Measurements from ENCODE around the gene ARSG.

The ARSG gene

GRCh38 chr17:68291836-68292688 lies 767 bp downstream of the ARSG start:
- H3K27ac ChIP-seq = peak overlapping the region; percentile 89
- TF ChIP-seq CTCF (conservative IDR thresholded peaks at IDR 0.05) = peak; percentile 27; the same call in 1 of the 2 replicates

DNA sequence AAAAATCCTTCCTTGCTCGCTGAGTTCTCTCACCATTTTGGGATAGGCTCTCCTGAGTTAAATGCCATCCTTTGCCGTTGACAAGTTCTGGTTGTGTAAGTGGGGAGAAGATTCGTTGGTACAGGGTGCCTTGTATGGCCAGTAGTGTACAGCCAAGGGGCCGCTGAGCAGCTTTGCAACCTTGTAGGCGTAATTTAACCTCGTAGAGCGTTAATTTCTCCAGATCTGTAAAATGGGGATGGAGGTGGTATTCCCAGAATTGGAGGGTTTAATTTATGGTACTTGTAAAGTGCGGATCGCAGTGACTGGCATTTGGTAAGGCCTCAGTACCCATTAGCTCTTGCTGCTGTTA lies 1.4 kb downstream of the ARSG start:
- H3K27ac ChIP-seq = peak overlapping the region; percentile 89
- no peak for TF ChIP-seq CTCF (conservative IDR thresholded peaks at IDR 0.05)

DNA sequence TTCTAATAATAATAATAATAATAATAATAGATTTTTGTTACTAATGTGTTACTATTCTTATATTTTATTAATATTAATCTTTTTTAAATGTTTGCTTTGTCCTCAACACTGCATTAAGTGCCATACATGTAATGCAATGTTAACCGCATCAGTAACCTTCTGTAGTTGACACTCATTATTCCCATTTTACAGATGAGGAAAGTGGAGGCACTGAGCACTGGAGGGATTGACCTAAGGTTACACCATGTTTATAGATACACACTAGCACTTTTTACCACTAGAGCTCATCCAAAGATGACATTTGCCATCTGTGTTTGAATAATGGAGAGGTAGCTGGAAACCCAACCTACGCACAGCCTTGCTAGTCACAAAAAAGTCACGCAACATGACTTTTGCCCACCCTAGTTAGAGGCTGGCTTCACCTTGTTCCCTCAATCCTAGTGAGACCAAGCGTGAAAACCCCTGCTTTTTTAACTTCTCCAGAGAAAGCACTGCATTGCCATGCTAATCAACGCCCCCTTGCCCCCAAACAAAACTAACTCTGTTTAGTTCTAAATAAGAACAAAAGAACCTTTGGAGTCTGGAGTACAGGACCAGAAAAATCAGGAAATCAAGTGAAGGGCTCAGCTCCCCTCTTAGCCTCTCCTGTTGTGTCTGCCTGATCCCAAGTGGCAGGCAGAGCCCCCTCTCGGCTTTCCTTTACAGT lies 2.3 kb downstream of the ARSG start:
- TF ChIP-seq CTCF (conservative IDR thresholded peaks at IDR 0.05) = no peak
- H3K27ac ChIP-seq = no peak overlapping the region

GRCh38 chr17:68294196-68294555 lies 2.9 kb downstream of the ARSG start:
- TF ChIP-seq CTCF (conservative IDR thresholded peaks at IDR 0.05) = no peak
- H3K27ac ChIP-seq = no peak overlapping the region

DNA sequence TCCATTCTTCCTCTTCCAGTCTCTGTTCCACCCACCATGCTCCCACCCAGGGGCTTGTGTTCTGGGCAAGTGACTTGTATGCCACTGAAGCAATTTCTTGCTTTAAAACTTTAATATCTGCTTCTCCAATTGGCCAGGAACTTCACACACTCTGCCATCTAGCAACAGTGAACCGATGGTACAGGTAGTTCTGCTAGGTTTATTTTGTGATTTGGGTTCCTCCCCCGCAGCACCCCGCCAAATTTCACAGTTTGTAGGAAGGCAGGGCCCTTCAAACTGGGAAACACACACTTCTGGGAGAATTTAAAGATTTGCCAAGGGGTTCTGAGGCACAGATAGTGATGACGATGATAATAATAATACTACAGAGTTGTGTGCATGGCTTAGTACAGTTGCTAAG lies 3.3 kb downstream of the ARSG start:
- TF ChIP-seq CTCF (conservative IDR thresholded peaks at IDR 0.05) = no peak

GRCh38 chr17:68295086-68295485 lies 3.8 kb downstream of the ARSG start:
- H3K27ac ChIP-seq = no peak overlapping the region
- no peak for TF ChIP-seq CTCF (conservative IDR thresholded peaks at IDR 0.05)

More for the DNA sequence above, 3.3 kb downstream of the ARSG start:
- no peak overlapping the region for H3K27ac ChIP-seq

All from VCaP (cell line).